Medulla oblongata (tissue), 1 donor: ENCODE results near the gene PRKCH.

Experiments used
- DNase-seq: peaks from one replicate; pipeline ENCODE4 v3.0.0-alpha.2; 2015; ENCODE audit errors: extremely low spot score

Gene PRKCH

GRCh38 chr14:61565181-61565580 is 243.8 kb downstream of the PRKCH start:
- DNase-seq: no peak

- DNase-seq: no peak
These were observed 244.6 kb downstream of the PRKCH start for GRCh38 chr14:61565836-61566536.

- DNase-seq: no peak
These were observed 245.3 kb downstream of the PRKCH start for GRCh38 chr14:61566537-61567225.

- DNase-seq: no peak
These were observed 246.6 kb downstream of the PRKCH start for GRCh38 chr14:61567838-61568571.

- DNase-seq: peak; percentile 38
These were observed 247.2 kb downstream of the PRKCH start for GRCh38 chr14:61568572-61569011.

- no peak for DNase-seq
These were observed 247.9 kb downstream of the PRKCH start for GRCh38 chr14:61569308-61569707.

GRCh38 chr14:61569812-61570548 is 248.6 kb downstream of the PRKCH start:
- no peak for DNase-seq

GRCh38 chr14:61570549-61571290 is 249.3 kb downstream of the PRKCH start:
- DNase-seq: peak; percentile 44

- DNase-seq: no peak
These were observed 250.5 kb downstream of the PRKCH start for GRCh38 chr14:61571917-61572316.

GRCh38 chr14:61573321-61573720 is 251.9 kb downstream of the PRKCH start:
- no peak for DNase-seq

GRCh38 chr14:61573748-61574513 is 252.6 kb downstream of the PRKCH start:
- DNase-seq: no peak

- DNase-seq: no peak
These were observed 253.1 kb downstream of the PRKCH start for GRCh38 chr14:61574514-61574807.

- DNase-seq: no peak
These were observed 253.7 kb downstream of the PRKCH start for GRCh38 chr14:61575126-61575525.

- no peak for DNase-seq
These were observed 254.3 kb downstream of the PRKCH start for GRCh38 chr14:61575551-61576150.

- peak; percentile 40 for DNase-seq
These were observed 256.1 kb downstream of the PRKCH start for GRCh38 chr14:61577506-61577931.

- DNase-seq: no peak
These were observed 257.4 kb downstream of the PRKCH start for GRCh38 chr14:61578745-61579144.

GRCh38 chr14:61581340-61581739 is 260.0 kb downstream of the PRKCH start:
- DNase-seq: no peak

GRCh38 chr14:61581955-61582615 is 260.7 kb downstream of the PRKCH start:
- no peak for DNase-seq

GRCh38 chr14:61582815-61583214 is 261.4 kb downstream of the PRKCH start:
- no peak for DNase-seq

GRCh38 chr14:61584331-61584741 is 263.0 kb downstream of the PRKCH start:
- DNase-seq: no peak
